Measurements from ENCODE around the gene OLFML2A. TPM values are rescaled to one million over a fixed set of nuclear protein-coding genes. Genes with fewer than 3 reads are reported as not detected.

Gene OLFML2A
- total and polyA plus RNA-seq, 2 donors from 2014 or later = 5.1 to 12.2 TPM

GRCh38 chr9:124849801-124850200 is 72.9 kb downstream of the OLFML2A start:
- no peak overlapping the region for H3K9ac ChIP-seq (ENCODE audit: low read length in 3 of 3)
- intact Hi-C loops (cut with DNase I) = loop anchor here (5.0 kb wide), 1 partner anchor 72 kb away; the partner anchor contains the start of gene OLFML2A
- no peak for TF ChIP-seq CTCF (IDR thresholded peaks at IDR 0.05; ENCODE audit: borderline replicate concordance, extremely low read depth, insufficient read depth)
- no peak overlapping the region for H3K27ac ChIP-seq (ENCODE audit: low read depth in 2 of 2, low read length in 2 of 2)
- H3K27me3 ChIP-seq (ENCODE audit: control insufficient read depth, insufficient read depth, low read length) = no peaks in the 10 kb centered on the region
- no peaks in the 10 kb centered on the region for H3K9me3 ChIP-seq (ENCODE audit: control insufficient read depth in 2 of 3, insufficient read depth in 1 of 3, low read length in 3 of 3)
- H3K4me1 ChIP-seq (ENCODE audit: control insufficient read depth in 2 of 3, insufficient read depth in 2 of 3, low read depth in 1 of 3, low read length in 3 of 3) = peaks cover 0 to 10% (median 0%) of the 10 kb centered on the region in 3 donors
- no peaks in the 10 kb centered on the region for H3K36me3 ChIP-seq (ENCODE audit: control insufficient read depth in 2 of 3, insufficient read depth in 3 of 3, low read length in 3 of 3)
- DNase-seq (peak in 3 of 5 donors; percentile 19 to 79 (median 49)), FAIRE-seq (no peak)
- no peak overlapping the region for H3K4me3 ChIP-seq (ENCODE audit: low read length in 3 of 3)

DNA sequence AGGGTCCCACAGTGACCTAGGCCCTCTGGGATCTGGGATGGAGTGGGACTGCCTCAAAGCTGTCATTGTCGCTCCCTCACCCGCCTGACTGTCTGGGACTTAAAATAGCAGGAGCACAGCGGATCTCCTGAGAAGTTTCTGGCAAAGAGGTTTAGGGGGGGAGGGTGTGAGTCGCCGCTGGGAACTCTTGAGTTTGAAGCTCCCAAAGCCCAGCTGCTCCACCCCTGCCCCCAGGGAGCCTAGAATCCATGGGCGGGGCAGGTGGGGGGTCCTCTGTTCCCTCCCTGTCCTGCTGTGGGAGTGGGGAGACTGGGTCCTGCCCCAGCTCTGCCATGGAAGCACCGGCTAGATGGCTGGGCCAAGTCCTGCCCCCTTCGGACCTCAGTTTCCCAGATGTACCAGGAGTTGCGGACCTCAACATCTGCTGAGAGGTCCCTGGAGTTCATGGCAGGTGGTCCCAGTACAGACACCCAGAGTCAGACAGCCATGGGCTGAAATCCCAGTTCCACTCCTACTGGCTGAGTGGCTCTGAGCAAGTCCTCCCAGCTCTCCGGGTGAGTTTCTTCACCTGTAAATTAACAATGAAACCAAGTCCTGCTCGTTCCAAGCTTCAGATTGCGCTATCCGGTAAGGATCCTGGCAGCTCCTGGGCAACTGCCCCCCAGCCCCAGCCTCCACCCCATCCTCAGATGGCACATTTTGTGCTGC is 75.3 kb downstream of the OLFML2A start:
- no peak for TF ChIP-seq CTCF (IDR thresholded peaks at IDR 0.05; ENCODE audit: borderline replicate concordance, extremely low read depth, insufficient read depth)
- H3K4me1 ChIP-seq (ENCODE audit: control insufficient read depth in 2 of 3, insufficient read depth in 2 of 3, low read depth in 1 of 3, low read length in 3 of 3) = peaks cover 0 to 10% (median 0%) of the 10 kb centered on the region in 3 donors
- no peaks in the 10 kb centered on the region for H3K9me3 ChIP-seq (ENCODE audit: control insufficient read depth in 2 of 3, insufficient read depth in 1 of 3, low read length in 3 of 3)
- FAIRE-seq (no peak), DNase-seq (no peak)
- no peaks in the 10 kb centered on the region for H3K27me3 ChIP-seq (ENCODE audit: control insufficient read depth, insufficient read depth, low read length)
- peak overlapping the region in 1 of 3 donors; percentile 37 for H3K9ac ChIP-seq (ENCODE audit: low read length in 3 of 3)
- peaks cover 0 to 5% (median under 1%) of the 10 kb centered on the region in 3 donors for H3K36me3 ChIP-seq (ENCODE audit: control insufficient read depth in 2 of 3, insufficient read depth in 3 of 3, low read length in 3 of 3)
- peak overlapping the region in 2 of 3 donors; percentile 33 to 43 for H3K4me3 ChIP-seq (ENCODE audit: low read length in 3 of 3)
- H3K27ac ChIP-seq (ENCODE audit: low read depth in 2 of 2, low read length in 2 of 2) = no peak overlapping the region
- intact Hi-C loops (cut with DNase I) = loop anchor here (5.0 kb wide), 1 partner anchor 75 kb away; the partner anchor contains the start of gene OLFML2A

DNA sequence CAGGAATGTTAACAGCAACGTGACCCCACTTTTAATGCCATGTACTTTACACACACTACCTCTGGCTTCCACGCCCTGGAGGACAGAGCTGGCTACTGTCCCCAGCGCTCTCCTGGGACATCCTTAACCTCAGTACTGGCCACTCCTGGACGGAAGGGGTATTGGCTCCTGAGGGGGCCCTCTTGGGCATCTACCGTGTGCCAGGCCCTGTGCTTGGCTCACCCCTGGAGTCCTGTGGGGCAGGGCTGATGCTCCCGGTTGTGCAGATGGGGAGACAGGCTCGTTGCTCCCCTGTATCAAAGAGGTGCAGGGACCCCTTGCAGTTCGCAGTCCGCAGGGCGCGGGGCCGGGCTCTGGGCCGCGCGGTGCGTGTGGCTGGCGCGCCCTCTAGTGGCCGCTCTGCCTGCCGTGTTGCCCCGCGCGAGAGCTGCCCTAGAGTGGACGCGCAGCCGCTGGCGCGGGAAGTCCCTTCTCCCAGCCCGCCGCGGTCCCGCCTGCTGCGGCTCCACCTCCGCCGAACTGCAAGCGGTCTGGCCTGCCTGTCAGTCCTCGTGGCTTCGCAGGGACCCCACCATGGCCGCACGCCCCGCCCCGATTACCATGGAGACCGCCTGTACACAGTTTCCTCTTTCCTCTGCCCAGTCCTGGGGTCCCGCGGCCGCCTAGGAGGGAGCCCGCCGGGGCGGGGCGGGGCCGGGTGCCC is 76.0 kb downstream of the OLFML2A start, which contains the start of gene WDR38:
TSS of gene WDR38 (plus strand) at position 632 of the 703 bp plus-strand sequence. CDS start 72 bp downstream, outside the sequence.
- H3K9me3 ChIP-seq (ENCODE audit: control insufficient read depth in 2 of 3, insufficient read depth in 1 of 3, low read length in 3 of 3) = no peaks in the 10 kb centered on the region
- H3K9ac ChIP-seq (ENCODE audit: low read length in 3 of 3) = peak within 1 kb of the TSS in 1 of 3 donors; percentile 37
- peaks cover 0 to 9% (median 4%) of the 10 kb centered on the region in 3 donors for H3K36me3 ChIP-seq (ENCODE audit: control insufficient read depth in 2 of 3, insufficient read depth in 3 of 3, low read length in 3 of 3)
- peak; percentile 94 for TF ChIP-seq CTCF (IDR thresholded peaks at IDR 0.05; ENCODE audit: borderline replicate concordance, extremely low read depth, insufficient read depth)
- H3K4me1 ChIP-seq (ENCODE audit: control insufficient read depth in 2 of 3, insufficient read depth in 2 of 3, low read depth in 1 of 3, low read length in 3 of 3) = peaks cover 0 to 10% (median 0%) of the 10 kb centered on the region in 3 donors
- no peaks in the 10 kb centered on the region for H3K27me3 ChIP-seq (ENCODE audit: control insufficient read depth, insufficient read depth, low read length)
- H3K4me3 ChIP-seq (ENCODE audit: low read length in 3 of 3) = peak within 1 kb of the TSS in 2 of 3 donors; percentile 33 to 43
- FAIRE-seq = no peak
- peak; percentile 75 to 91 (median 83) for DNase-seq
- intact Hi-C loops (cut with DNase I) = loop anchor here (5.0 kb wide), 1 partner anchor 76 kb away; the partner anchor contains the start of gene OLFML2A
- no peak within 1 kb of the TSS for H3K27ac ChIP-seq (ENCODE audit: low read depth in 2 of 2, low read length in 2 of 2)

Measured in kidney (tissue), 14 donors.